Sigmoid colon (tissue), 4 donors: ENCODE measurements around the gene CASP1.

Experiments used
- POLR2A ChIP-seq, 2 donors: fragments of 450-650 bp; IDR thresholded peaks; one replicate each; pipeline ENCODE4 v1.6.1; 2016; ENCODE audit warnings: antibody characterized with exemption in 2 of 2, mild to moderate bottlenecking in 2 of 2, moderate library complexity in 2 of 2
- POLR2AphosphoS5 ChIP-seq, 4 donors: sonication (generic); formaldehyde crosslinking; IDR thresholded peaks; one replicate each; pipeline ENCODE4 v1.6.1; 2017; ENCODE audit warnings: antibody characterized with exemption in 4 of 4
- TF ChIP-seq, protein P1 (sequence below), 4 experiments: fragments of 450-650 bp in 3 of 4; fragments of 200-600 bp in 1 of 4; IDR thresholded peaks; one replicate each; pipeline ENCODE4 v1.5.1; 2016 to 2019; ENCODE audit warnings: antibody characterized with exemption in 4 of 4, mild to moderate bottlenecking in 3 of 4, moderate library complexity in 2 of 4

DNA sequence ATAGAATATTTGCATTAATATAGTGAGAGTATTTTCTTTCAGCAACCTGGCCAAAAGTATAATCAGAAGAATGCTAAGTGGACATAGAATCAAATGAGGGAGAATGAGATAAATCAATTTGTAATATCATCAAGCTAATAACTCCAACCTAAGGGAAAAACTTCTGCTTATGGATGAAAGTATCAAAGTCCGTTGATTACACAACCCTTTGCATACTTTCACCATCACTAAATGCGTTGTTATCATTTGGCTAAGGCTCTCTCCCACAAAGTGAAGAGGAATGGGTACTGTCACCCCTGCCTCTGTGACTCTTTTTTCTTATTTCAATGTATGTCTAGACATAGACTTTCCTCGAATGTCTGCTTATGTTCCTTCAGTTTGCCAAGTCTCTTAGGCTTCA, 50.1 kb downstream of the CASP1 start:
- TF ChIP-seq, protein P1, sequence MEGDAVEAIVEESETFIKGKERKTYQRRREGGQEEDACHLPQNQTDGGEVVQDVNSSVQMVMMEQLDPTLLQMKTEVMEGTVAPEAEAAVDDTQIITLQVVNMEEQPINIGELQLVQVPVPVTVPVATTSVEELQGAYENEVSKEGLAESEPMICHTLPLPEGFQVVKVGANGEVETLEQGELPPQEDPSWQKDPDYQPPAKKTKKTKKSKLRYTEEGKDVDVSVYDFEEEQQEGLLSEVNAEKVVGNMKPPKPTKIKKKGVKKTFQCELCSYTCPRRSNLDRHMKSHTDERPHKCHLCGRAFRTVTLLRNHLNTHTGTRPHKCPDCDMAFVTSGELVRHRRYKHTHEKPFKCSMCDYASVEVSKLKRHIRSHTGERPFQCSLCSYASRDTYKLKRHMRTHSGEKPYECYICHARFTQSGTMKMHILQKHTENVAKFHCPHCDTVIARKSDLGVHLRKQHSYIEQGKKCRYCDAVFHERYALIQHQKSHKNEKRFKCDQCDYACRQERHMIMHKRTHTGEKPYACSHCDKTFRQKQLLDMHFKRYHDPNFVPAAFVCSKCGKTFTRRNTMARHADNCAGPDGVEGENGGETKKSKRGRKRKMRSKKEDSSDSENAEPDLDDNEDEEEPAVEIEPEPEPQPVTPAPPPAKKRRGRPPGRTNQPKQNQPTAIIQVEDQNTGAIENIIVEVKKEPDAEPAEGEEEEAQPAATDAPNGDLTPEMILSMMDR (IDR thresholded peaks at IDR 0.05), result no peak
- TF ChIP-seq POLR2AphosphoS5 (IDR thresholded peaks at IDR 0.05) (no peak), POLR2A (IDR thresholded peaks at IDR 0.05) (no peak)
